Measurements from ENCODE around the gene RTP2.

DNA sequence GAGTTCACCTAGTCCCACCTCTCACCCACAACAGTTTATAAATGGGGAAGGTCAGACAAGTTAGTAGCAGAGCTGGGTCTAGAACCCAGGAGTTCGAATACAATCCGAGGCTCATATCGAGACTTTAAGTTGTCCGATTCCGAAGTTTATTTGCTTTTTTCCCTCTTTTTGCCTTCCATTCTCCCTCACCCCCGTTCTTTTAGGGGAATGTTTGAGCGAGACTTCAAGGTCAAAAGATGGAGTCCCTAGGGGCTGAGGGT lies 35.6 kb upstream of the RTP2 start:
- TF ChIP-seq, protein P1, sequence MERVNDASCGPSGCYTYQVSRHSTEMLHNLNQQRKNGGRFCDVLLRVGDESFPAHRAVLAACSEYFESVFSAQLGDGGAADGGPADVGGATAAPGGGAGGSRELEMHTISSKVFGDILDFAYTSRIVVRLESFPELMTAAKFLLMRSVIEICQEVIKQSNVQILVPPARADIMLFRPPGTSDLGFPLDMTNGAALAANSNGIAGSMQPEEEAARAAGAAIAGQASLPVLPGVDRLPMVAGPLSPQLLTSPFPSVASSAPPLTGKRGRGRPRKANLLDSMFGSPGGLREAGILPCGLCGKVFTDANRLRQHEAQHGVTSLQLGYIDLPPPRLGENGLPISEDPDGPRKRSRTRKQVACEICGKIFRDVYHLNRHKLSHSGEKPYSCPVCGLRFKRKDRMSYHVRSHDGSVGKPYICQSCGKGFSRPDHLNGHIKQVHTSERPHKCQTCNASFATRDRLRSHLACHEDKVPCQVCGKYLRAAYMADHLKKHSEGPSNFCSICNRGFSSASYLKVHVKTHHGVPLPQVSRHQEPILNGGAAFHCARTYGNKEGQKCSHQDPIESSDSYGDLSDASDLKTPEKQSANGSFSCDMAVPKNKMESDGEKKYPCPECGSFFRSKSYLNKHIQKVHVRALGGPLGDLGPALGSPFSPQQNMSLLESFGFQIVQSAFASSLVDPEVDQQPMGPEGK (CRISPR knock-in tag; IDR thresholded peaks at IDR 0.05; ENCODE audit: borderline replicate concordance) = no peak
- TF ChIP-seq SNAI2 (CRISPR knock-in tag; IDR thresholded peaks at IDR 0.05) (no peak), ZFP3 (CRISPR knock-in tag; IDR thresholded peaks at IDR 0.05) (no peak)

All from SK-N-SH treated with all-trans-retinoic acid at 6 μM for 48 hours (cell line).